ENCODE data around the gene VARS1. TPM values are rescaled to one million over a fixed set of nuclear protein-coding genes. Genes with fewer than 3 reads are reported as not detected.
"Not testable (repeated sequence)": the region's sequence is repeated elsewhere in the genome, so short reads cannot be mapped to it uniquely, and the experiment has no call there.

VARS1 gene
- 86.0 TPM for polyA plus RNA-seq (2013, experiment 1 of 2)
- 86.9 TPM for polyA plus RNA-seq (2013, experiment 2 of 2)

- peaks cover 49% of the 10 kb centered on the region for H3K36me3 ChIP-seq (ENCODE audit: insufficient read depth, low read length)
Observed at GRCh38 chr6:31795616-31796298, at the start of gene VARS1. VARS1 (minus strand) TSS chr6:31795752; CDS start chr6:31795217, 535 bp downstream.

GRCh38 chr6:31844507-31844906 lies 49.0 kb upstream of the VARS1 start:
- no peaks in the 10 kb centered on the region for H3K4me1 ChIP-seq (ENCODE audit: insufficient read depth, low read length)
- H3K4me3 ChIP-seq (ENCODE audit: low read length) = no peak overlapping the region
- no peaks in the 10 kb centered on the region for H3K9me3 ChIP-seq (ENCODE audit: insufficient read depth, low read depth, low read length)
- H3K36me3 ChIP-seq (ENCODE audit: insufficient read depth, low read length) = peaks cover 14% of the 10 kb centered on the region
- no peak overlapping the region for H3K9ac ChIP-seq (ENCODE audit: low read depth, low read length)
- 100% methylated on average over 3 of the region's 3 CpGs for WGBS
- no peaks in the 10 kb centered on the region for H3K27me3 ChIP-seq (ENCODE audit: insufficient read depth, low read length)
- no peak overlapping the region for H3K27ac ChIP-seq (ENCODE audit: low read depth, low read length)

More at GRCh38 chr6:31795616-31796298, at the start of gene VARS1:
- Histone ChIP-seq H3K27me3 (ENCODE audit: insufficient read depth, low read length) (no peaks in the 10 kb centered on the region), H3K27ac (ENCODE audit: low read depth, low read length) (peak within 1 kb of the TSS; percentile 94), H3K9ac (ENCODE audit: low read depth, low read length) (peak within 1 kb of the TSS; percentile 98), H3K4me1 (ENCODE audit: insufficient read depth, low read length) (0 out of 2 replicates have a peak, but pooled peaks cover 5% of the 10 kb centered on the region), H3K4me3 (ENCODE audit: low read length) (peak within 1 kb of the TSS; percentile 96), H3K9me3 (ENCODE audit: insufficient read depth, low read depth, low read length) (no peaks in the 10 kb centered on the region)
- WGBS = 2% methylated on average over 75 of the region's 75 CpGs

GRCh38 chr6:31842053-31842452 lies 46.5 kb upstream of the VARS1 start:
- 95% methylated on average over 9 of the region's 9 CpGs for WGBS
- no peak overlapping the region for H3K27ac ChIP-seq (ENCODE audit: low read depth, low read length)
- no peaks in the 10 kb centered on the region for H3K27me3 ChIP-seq (ENCODE audit: insufficient read depth, low read length)
- no peak overlapping the region for H3K9ac ChIP-seq (ENCODE audit: low read depth, low read length)
- peaks cover 5% of the 10 kb centered on the region for H3K4me1 ChIP-seq (ENCODE audit: insufficient read depth, low read length)
- no peak overlapping the region for H3K4me3 ChIP-seq (ENCODE audit: low read length)
- H3K9me3 ChIP-seq (ENCODE audit: insufficient read depth, low read depth, low read length) = no peaks in the 10 kb centered on the region
- H3K36me3 ChIP-seq (ENCODE audit: insufficient read depth, low read length) = peaks cover 39% of the 10 kb centered on the region

- 94% methylated on average over 8 of the region's 8 CpGs for WGBS
- H3K27ac ChIP-seq (ENCODE audit: low read depth, low read length); H3K9ac ChIP-seq (ENCODE audit: low read depth, low read length); H3K4me1 ChIP-seq (ENCODE audit: insufficient read depth, low read length); H3K9me3 ChIP-seq (ENCODE audit: insufficient read depth, low read depth, low read length); H3K4me3 ChIP-seq (ENCODE audit: low read length); H3K27me3 ChIP-seq (ENCODE audit: insufficient read depth, low read length): not testable (repeated sequence)
- peaks cover 55% of the 10 kb centered on the region for H3K36me3 ChIP-seq (ENCODE audit: insufficient read depth, low read length)
Observed at GRCh38 chr6:31839779-31840126, 44.2 kb upstream of the VARS1 start.

DNA sequence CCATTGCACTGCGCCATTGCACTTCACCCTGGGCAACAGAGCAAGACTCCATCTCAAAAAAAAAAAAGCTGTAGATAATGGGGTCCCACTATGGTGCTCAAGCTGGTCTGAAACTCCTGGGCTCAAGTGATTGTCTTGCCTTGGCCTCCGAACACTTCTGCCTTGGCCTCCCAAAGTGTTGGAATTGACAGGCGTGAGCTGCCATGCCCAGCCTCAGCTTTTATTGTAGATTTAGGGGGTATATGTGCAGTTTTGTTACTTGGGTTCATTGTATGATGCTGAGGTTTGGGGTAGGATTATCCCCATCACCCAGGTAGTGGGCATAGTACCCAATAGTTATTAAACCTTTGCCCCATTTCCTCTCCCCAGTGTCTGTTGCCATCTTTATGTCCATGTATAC lies 43.4 kb upstream of the VARS1 start:
- no peaks in the 10 kb centered on the region for H3K9me3 ChIP-seq (ENCODE audit: insufficient read depth, low read depth, low read length)
- peaks cover 55% of the 10 kb centered on the region for H3K36me3 ChIP-seq (ENCODE audit: insufficient read depth, low read length)
- H3K27me3 ChIP-seq (ENCODE audit: insufficient read depth, low read length) = no peaks in the 10 kb centered on the region
- H3K4me1 ChIP-seq (ENCODE audit: insufficient read depth, low read length) = peaks cover 9% of the 10 kb centered on the region
- WGBS = 98% methylated on average over 3 of the region's 3 CpGs
- no peak overlapping the region for H3K27ac ChIP-seq (ENCODE audit: low read depth, low read length)
- no peak overlapping the region for H3K9ac ChIP-seq (ENCODE audit: low read depth, low read length)
- peak overlapping the region; percentile 98; the same call in 1 of the 2 replicates for H3K4me3 ChIP-seq (ENCODE audit: low read length)

DNA sequence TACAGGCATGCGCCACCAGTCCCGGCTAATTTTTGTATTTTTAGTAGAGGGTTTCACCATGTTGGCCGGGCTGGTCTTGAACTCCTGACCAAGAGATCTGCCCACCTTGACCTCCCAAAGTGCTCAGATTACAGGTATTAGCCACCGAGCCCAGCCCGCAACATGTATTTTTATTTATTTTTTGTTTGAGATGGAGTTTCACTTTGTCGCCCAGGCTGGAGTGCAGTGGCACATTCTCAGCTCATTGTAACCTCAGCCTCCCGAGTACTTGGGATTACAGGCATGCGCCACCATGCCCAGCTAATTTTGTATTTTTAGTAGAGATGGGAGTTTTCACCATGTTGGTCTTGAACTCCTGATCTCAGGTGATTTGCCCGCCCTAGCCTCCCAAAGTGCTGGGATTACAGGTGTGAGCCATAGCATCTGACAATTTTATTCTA lies 42.6 kb upstream of the VARS1 start:
- H3K9ac ChIP-seq (ENCODE audit: low read depth, low read length) = peak overlapping the region; percentile 99
- H3K27ac ChIP-seq (ENCODE audit: low read depth, low read length) = peak overlapping the region; percentile 97; the same call in 1 of the 2 replicates
- WGBS = 93% methylated on average over 9 of the region's 9 CpGs
- H3K4me3 ChIP-seq (ENCODE audit: low read length) = peak overlapping the region; percentile 98
- H3K36me3 ChIP-seq (ENCODE audit: insufficient read depth, low read length) = peaks cover 55% of the 10 kb centered on the region
- H3K27me3 ChIP-seq (ENCODE audit: insufficient read depth, low read length); H3K4me1 ChIP-seq (ENCODE audit: insufficient read depth, low read length); H3K9me3 ChIP-seq (ENCODE audit: insufficient read depth, low read depth, low read length): not testable (repeated sequence)

- Histone ChIP-seq H3K4me1 (ENCODE audit: insufficient read depth, low read length) (peaks cover 9% of the 10 kb centered on the region), H3K9ac (ENCODE audit: low read depth, low read length) (peak overlapping the region; percentile 99), H3K4me3 (ENCODE audit: low read length) (peak overlapping the region; percentile 98), H3K27ac (ENCODE audit: low read depth, low read length) (peak overlapping the region; percentile 97), H3K36me3 (ENCODE audit: insufficient read depth, low read length) (peaks cover 55% of the 10 kb centered on the region), H3K9me3 (ENCODE audit: insufficient read depth, low read depth, low read length) (no peaks in the 10 kb centered on the region), H3K27me3 (ENCODE audit: insufficient read depth, low read length) (no peaks in the 10 kb centered on the region)
- 79% methylated on average over 1 of the region's 1 CpG for WGBS
Observed at GRCh38 chr6:31837369-31838113, 42.0 kb upstream of the VARS1 start.

DNA sequence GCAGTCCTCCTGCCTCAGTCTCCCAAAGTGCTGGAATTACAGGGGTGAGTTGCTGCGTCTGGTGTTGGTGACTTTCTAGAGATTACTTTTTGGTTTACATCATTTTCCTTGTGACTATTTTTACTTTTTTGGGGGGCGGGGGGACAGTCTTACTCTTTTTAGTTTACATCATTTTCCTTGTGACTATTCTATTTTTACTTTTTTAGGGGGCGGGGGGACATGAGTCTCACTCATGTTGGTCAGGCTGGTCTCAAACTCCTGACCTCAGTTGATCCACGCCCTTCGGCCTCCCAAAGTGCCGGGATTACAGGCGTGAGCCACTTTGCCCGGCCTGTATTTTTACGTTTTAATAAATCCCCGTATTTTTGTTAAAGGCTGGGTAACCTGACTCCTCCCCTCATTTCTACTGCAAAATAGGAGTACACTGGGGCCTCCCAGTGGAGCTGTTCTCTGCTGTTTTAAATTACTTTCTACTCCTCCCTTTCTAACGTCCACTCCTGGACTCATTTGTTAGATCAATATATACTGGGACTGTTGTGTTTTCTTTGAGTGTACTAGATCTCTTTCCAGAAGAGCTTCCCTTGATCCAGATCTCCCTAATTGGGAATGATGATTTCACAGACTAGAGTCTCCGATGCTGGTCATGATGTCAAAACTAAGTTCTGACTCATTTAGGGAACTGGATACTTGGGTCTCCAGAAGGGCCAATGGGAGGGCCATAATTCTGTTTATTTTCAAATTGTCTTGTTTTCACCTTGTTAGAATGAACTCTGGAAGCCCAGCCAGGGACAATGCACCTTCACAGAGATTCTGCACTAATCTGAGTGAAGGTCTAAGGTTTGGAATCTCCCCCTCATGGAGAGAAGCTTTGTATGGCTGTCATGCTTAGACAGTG lies 41.2 kb upstream of the VARS1 start:
- 29% methylated on average over 9 of the region's 12 CpGs for WGBS
- Histone ChIP-seq H3K36me3 (ENCODE audit: insufficient read depth, low read length) (peaks cover 55% of the 10 kb centered on the region), H3K4me3 (ENCODE audit: low read length) (peak overlapping the region; percentile 98), H3K27me3 (ENCODE audit: insufficient read depth, low read length) (no peaks in the 10 kb centered on the region), H3K9ac (ENCODE audit: low read depth, low read length) (peak overlapping the region; percentile 99), H3K4me1 (ENCODE audit: insufficient read depth, low read length) (peaks cover 9% of the 10 kb centered on the region), H3K27ac (ENCODE audit: low read depth, low read length) (peak overlapping the region; percentile 97), H3K9me3 (ENCODE audit: insufficient read depth, low read depth, low read length) (no peaks in the 10 kb centered on the region)

DNA sequence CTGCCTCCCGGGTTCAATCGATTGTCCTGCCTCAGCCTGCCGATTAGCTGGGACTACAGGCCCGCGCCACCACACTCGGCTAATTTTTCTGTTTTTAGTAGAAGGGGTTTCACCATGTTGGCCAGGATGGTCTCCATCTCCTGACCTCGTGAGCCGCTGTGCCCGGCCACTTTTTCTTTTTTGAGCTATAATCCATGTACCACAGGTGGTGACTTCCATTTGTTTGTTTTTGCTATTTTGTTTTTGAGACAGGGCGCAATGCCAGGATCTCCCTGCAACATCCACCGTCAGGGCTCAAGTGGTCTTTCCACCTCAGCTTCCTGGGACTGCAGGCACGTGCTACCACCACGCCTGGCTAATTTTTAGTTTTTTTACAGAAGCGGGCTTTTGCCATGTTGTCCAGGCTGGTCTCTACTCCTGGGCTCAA lies 40.5 kb upstream of the VARS1 start:
- Histone ChIP-seq H3K36me3 (ENCODE audit: insufficient read depth, low read length) (peaks cover 55% of the 10 kb centered on the region), H3K9ac (ENCODE audit: low read depth, low read length) (peak overlapping the region; percentile 99), H3K27ac (ENCODE audit: low read depth, low read length) (peak overlapping the region; percentile 97; the same call in 1 of the 2 replicates), H3K27me3 (ENCODE audit: insufficient read depth, low read length) (no peaks in the 10 kb centered on the region), H3K4me3 (ENCODE audit: low read length) (peak overlapping the region; percentile 98), H3K9me3 (ENCODE audit: insufficient read depth, low read depth, low read length) (no peaks in the 10 kb centered on the region), H3K4me1 (ENCODE audit: insufficient read depth, low read length) (peaks cover 9% of the 10 kb centered on the region)
- WGBS = 5% methylated on average over 14 of the region's 14 CpGs

GRCh38 chr6:31834367-31835250 lies 39.1 kb upstream of the VARS1 start:
- Histone ChIP-seq H3K9ac (ENCODE audit: low read depth, low read length) (peak overlapping the region; percentile 99), H3K4me3 (ENCODE audit: low read length) (peak overlapping the region; percentile 98), H3K36me3 (ENCODE audit: insufficient read depth, low read length) (peaks cover 42% of the 10 kb centered on the region), H3K4me1 (ENCODE audit: insufficient read depth, low read length) (peaks cover 9% of the 10 kb centered on the region), H3K27ac (ENCODE audit: low read depth, low read length) (peak overlapping the region; percentile 97), H3K9me3 (ENCODE audit: insufficient read depth, low read depth, low read length) (no peaks in the 10 kb centered on the region), H3K27me3 (ENCODE audit: insufficient read depth, low read length) (no peaks in the 10 kb centered on the region)
- WGBS = 3% methylated on average over 59 of the region's 59 CpGs
